DOHH2 (cell line): Measurements from ENCODE around the gene LHX2.

Source experiments
- H3F3A ChIP-seq: fragments of 200-600 bp; sonication (generic), shearing (Covaris generic); 2 replicates; pipeline ENCODE4 v1.6.0; 2016; ENCODE audit warnings: antibody characterized with exemption, mild to moderate bottlenecking; ENCODE audit not compliant: control insufficient read depth, insufficient read depth
- H3K27ac ChIP-seq: fragments of 200-600 bp; sonication (generic); 2 replicates; pipeline ENCODE4 v1.5.1; 2014; ENCODE audit warnings: low read depth, mild to moderate bottlenecking, low read length, moderate library complexity
- H3K27me3 ChIP-seq: fragments of 200-600 bp; sonication (generic); 2 replicates; pipeline ENCODE4 v1.6.1; 2014; ENCODE audit warnings: mild to moderate bottlenecking, low read length, mixed read lengths; ENCODE audit not compliant: control insufficient read depth
- H3K36me3 ChIP-seq: fragments of 200-600 bp; sonication (generic); 2 replicates; pipeline ENCODE4 v1.6.1; 2014; ENCODE audit warnings: mild to moderate bottlenecking, low read length, moderate library complexity, mixed read lengths; ENCODE audit not compliant: control insufficient read depth
- H3K4me1 ChIP-seq: fragments of 200-600 bp; sonication (generic); 2 replicates; pipeline ENCODE4 v1.6.1; 2014; ENCODE audit warnings: mild to moderate bottlenecking, low read length, mixed read lengths; ENCODE audit not compliant: control insufficient read depth
- H3K4me2 ChIP-seq: fragments of 200-600 bp; sonication (generic); 2 replicates; pipeline ENCODE4 v1.6.0; 2014; ENCODE audit warnings: mild to moderate bottlenecking, low read length, moderate library complexity
- H3K4me3 ChIP-seq: fragments of 200-600 bp; sonication (generic); 2 replicates; pipeline ENCODE4 v1.5.1; 2014; ENCODE audit warnings: mild to moderate bottlenecking, low read length, mixed read lengths
- H3K79me2 ChIP-seq: fragments of 200-600 bp; sonication (generic); 2 replicates; pipeline ENCODE4 v1.6.1; 2014; ENCODE audit warnings: mild to moderate bottlenecking, low read length, mixed read lengths; ENCODE audit not compliant: control insufficient read depth
- H3K9me2 ChIP-seq: fragments of 200-600 bp; sonication (generic); replicated peaks from 2 replicates; pipeline ENCODE4 v1.6.1; 2014; ENCODE audit warnings: mild to moderate bottlenecking, low read length, mixed read lengths; ENCODE audit not compliant: control insufficient read depth
- H3K9me3 ChIP-seq: fragments of 200-600 bp; sonication (generic); 2 replicates; pipeline ENCODE4 v1.6.1; 2014; ENCODE audit warnings: antibody characterized with exemption, low read length, mixed read lengths; ENCODE audit not compliant: control insufficient read depth, insufficient read depth
- H4K20me1 ChIP-seq: fragments of 200-600 bp; sonication (generic); 2 replicates; pipeline ENCODE4 v1.6.0; 2014; ENCODE audit warnings: low read depth, mild to moderate bottlenecking, antibody characterized with exemption, low read length, moderate library complexity; ENCODE audit not compliant: control insufficient read depth, insufficient read depth
- CTCF ChIP-seq: fragments of 200-600 bp; sonication (generic); IDR thresholded peaks from one replicate; pipeline ENCODE4 v1.5.1; 2014; ENCODE audit warnings: antibody characterized with exemption, mild to moderate bottlenecking, low read depth, low read length; ENCODE audit not compliant: poor library complexity, severe bottlenecking
- EZH2phosphoT487 ChIP-seq: fragments of 200-600 bp; sonication (generic); IDR thresholded peaks from 2 replicates; pipeline ENCODE4 v1.6.1; 2017; ENCODE audit warnings: borderline replicate concordance, mild to moderate bottlenecking, antibody characterized with exemption, low read length, moderate library complexity, mixed read lengths

LHX2 gene

GRCh38 chr9:124041817-124042116 is 30.2 kb downstream of the LHX2 start:
- H3K27ac ChIP-seq, result no peak overlapping the region
- H3K4me3 ChIP-seq, result no peak overlapping the region
- H3K4me2 ChIP-seq, result no peak overlapping the region
- H3K36me3 ChIP-seq, result no peaks in the 10 kb centered on the region
- no peaks in the 10 kb centered on the region for H4K20me1 ChIP-seq
- H3K79me2 ChIP-seq, result no peaks in the 10 kb centered on the region
- H3F3A ChIP-seq, result no peaks in the 10 kb centered on the region
- peaks cover 34% of the 10 kb centered on the region for H3K27me3 ChIP-seq
- H3K9me3 ChIP-seq, result no peaks in the 10 kb centered on the region
- no peaks in the 10 kb centered on the region for H3K4me1 ChIP-seq
- TF ChIP-seq EZH2phosphoT487 (no peak), CTCF (no peak)
- no peaks in the 10 kb centered on the region for H3K9me2 ChIP-seq

- TF ChIP-seq EZH2phosphoT487, result no peak
- no peak for TF ChIP-seq CTCF
- Histone ChIP-seq H3K4me2 (no peak overlapping the region), H3K4me3 (no peak overlapping the region)
Observed at GRCh38 chr9:124042201-124042721, 30.7 kb downstream of the LHX2 start.

GRCh38 chr9:124044448-124044847 is 32.9 kb downstream of the LHX2 start:
- H3K27ac ChIP-seq, result no peak overlapping the region
- H3K4me2 ChIP-seq, result no peak overlapping the region
- no peaks in the 10 kb centered on the region for H3F3A ChIP-seq
- no peak overlapping the region for H3K4me3 ChIP-seq
- no peaks in the 10 kb centered on the region for H3K9me2 ChIP-seq
- peaks cover 33% of the 10 kb centered on the region for H3K27me3 ChIP-seq
- no peaks in the 10 kb centered on the region for H3K9me3 ChIP-seq
- no peaks in the 10 kb centered on the region for H3K36me3 ChIP-seq
- no peaks in the 10 kb centered on the region for H3K79me2 ChIP-seq
- H3K4me1 ChIP-seq, result no peaks in the 10 kb centered on the region
- no peaks in the 10 kb centered on the region for H4K20me1 ChIP-seq
- TF ChIP-seq EZH2phosphoT487 (no peak), CTCF (no peak)

More at GRCh38 chr9:124042201-124042721, 30.7 kb downstream of the LHX2 start:
- H3K9me3 ChIP-seq, result no peaks in the 10 kb centered on the region
- no peaks in the 10 kb centered on the region for H3K36me3 ChIP-seq
- H3K79me2 ChIP-seq, result no peaks in the 10 kb centered on the region
- no peaks in the 10 kb centered on the region for H3F3A ChIP-seq
- H3K4me1 ChIP-seq, result no peaks in the 10 kb centered on the region
- H3K27me3 ChIP-seq, result peaks cover 35% of the 10 kb centered on the region
- H3K9me2 ChIP-seq, result no peaks in the 10 kb centered on the region
- H4K20me1 ChIP-seq, result no peaks in the 10 kb centered on the region
- no peak overlapping the region for H3K27ac ChIP-seq
